HTR-8/SVneo (cell line): ENCODE results near the gene PARD3B.
A peak's percentile ranks its signal among the peaks of the same experiment; 100 is the strongest.

Experiments used
- DNase-seq: peaks from one replicate; pipeline ENCODE4 v3.0.0; 2011; ENCODE audit warnings: low spot score, mixed read lengths; ENCODE audit not compliant: insufficient read length
- FAIRE-seq: peaks from 2 replicates; lab custom pipeline; 2011; peaks lifted over from hg19 to GRCh38; lab: Jason Lieb, UNC

PARD3B gene

DNA sequence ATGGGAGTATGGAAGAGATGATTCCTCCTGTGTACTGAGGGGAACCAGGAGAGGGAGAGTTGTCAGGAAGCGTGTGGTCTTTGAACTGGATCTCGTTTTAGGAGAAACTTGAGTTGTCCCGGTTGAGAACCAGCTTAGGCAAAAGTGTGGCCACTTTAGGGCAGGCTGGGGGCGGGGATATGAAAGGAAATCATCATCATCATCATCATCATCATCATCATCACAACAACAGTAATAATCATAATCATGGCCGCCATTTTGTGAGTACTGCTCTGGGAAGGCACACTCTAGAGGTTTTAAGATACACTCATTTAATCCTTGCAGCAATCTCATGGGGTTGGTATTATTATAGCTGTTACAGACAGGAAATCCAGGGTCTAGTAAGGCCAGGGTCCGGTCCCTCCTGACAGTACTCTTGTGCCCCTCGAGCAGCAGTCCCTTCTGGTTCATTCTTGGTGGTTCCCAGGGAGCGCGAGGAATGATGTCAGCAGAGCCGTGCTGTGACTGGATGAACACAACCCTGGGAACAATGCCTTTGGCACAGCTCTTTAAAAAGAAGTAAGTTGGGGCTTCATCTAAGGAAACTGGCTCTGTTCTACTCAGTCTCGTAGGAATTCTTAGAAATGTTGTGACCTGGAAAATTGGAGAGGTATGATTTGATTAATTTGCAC, 33.8 kb downstream of the PARD3B start:
- FAIRE-seq, result peak; percentile 9
- DNase-seq, result no peak

DNA sequence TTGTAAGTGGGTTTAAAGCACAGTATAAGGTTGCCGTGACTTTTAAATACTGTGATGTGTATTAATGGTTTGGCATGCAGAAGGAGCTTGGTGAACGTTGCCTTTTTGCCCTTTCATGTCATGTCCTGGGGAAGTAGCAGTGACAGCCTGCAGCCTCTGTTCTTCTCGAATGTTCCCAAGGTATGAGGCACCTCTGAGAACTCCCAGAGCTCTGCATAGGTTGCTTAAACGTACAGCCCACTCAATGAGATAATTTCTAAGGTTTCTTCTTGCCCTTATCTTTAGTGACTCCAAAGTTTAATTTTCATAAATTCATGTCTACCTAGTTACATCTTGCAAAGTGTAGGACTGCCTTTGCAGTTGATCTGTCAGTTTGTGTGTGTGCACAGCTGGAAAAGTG, 36.7 kb downstream of the PARD3B start:
- no peak for FAIRE-seq

DNA sequence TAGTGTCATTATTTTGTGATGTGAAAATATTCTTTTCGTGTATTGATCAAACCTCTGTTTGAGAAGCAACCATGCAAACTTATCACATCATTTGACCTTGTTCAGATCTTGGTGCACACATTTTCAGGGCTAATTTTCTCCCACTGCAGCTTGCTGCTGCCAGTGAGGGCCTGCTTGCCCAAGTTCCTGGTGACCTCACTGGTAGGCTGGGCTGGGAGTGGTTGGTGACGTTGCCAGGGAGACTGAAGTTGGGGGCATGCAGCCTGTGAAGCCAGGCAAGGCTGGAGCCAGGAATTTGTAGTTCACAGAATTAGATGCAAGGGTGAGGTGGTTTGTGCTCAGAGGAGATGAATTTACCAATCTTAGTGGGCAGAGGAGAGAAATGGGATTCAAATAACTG, 38.5 kb downstream of the PARD3B start:
- FAIRE-seq, result no peak
- DNase-seq, result no peak

More for the DNA sequence above, 36.7 kb downstream of the PARD3B start:
- DNase-seq, result no peak

DNA sequence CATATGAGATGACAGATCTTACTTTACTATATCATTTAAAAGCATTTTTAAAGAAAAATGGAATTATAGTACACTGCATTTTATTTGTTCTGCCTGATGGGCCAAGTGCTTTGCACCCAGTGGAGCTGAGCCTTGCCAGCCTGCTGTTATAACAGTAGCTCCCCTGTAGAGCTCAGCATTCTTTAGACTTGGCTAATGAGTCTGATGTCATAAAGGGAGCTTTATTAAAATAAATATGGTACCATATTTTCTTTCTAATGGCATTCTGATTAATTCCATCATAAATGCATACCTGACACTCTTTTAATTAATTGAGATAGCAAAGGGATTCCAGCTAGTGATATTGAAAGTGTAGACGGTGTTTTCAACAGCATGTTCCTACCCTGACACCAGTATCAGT, 40.7 kb downstream of the PARD3B start:
- FAIRE-seq (no peak), DNase-seq (no peak)

DNA sequence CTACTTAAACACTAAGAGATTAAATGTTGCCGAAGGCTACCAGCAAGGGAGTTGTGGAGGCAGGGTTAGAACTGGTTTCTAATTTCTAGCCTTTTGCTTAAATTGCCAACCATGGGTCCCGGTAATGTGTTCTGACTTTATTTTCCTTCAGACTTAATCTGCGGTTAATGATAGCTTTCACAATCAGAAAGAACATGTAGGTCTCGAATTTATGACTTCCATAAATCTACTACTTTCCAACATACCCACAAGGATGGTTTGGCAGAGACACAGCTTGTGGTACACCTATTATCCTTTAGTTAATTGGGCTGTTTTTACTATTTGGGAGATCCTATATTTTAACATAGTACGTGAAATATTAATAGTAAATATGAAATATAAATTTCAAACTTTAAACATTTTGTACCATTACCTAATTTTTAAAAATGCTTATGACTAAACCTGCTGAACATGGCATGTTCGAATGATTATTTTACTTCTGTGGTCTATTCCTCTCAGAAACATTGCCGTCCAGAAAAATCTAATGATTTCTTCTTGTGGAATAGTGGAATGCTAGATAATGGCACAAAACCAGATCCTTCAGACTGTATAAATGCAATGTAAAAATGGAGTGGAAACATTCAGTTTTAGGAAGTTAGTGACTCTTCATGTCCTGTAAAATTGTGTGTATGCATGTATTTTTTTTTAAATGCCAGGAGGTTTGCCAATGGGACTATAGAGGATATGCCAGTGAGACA, 41.3 kb downstream of the PARD3B start:
- DNase-seq (no peak), FAIRE-seq (no peak)

DNA sequence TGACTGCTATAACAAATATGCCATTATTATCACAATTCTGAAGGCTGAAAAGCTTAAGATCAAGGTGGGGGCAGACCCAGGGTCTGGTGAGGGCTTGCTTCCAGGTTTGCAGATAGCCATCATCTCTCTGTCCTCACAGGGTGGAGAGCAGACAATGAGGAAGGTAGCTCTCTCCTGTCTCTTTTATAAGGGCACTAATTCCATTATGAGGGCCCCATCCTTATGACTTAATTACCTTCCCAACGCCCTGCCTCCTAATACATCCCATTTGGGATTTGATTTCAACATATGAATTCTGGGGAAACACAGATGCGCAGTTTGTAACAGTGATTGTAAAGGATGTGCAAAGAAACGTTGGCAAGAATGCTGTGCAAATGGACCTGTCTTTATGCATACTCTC, 44.8 kb downstream of the PARD3B start:
- FAIRE-seq, result no peak

DNA sequence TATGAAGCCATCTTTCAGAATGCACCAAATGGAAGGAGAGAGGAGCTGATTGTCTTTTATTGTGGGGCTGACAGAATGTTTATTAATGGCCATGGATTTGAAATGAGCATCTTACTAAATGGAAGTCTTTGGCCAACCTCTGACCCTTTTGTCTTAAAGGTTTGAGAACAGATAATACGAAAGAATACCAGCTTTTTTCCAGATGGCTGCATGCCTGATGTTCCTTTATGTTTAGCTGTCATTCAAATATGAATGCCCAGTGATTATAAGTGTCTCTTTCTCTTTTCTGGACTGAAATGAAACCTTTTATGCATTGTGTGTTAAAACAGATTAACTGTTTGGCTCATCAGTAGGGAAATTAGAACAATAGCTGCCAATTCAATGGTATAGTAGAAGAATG, 46.0 kb downstream of the PARD3B start:
- no peak for FAIRE-seq
- no peak for DNase-seq

More for the DNA sequence above, 44.8 kb downstream of the PARD3B start:
- DNase-seq, result no peak

DNA sequence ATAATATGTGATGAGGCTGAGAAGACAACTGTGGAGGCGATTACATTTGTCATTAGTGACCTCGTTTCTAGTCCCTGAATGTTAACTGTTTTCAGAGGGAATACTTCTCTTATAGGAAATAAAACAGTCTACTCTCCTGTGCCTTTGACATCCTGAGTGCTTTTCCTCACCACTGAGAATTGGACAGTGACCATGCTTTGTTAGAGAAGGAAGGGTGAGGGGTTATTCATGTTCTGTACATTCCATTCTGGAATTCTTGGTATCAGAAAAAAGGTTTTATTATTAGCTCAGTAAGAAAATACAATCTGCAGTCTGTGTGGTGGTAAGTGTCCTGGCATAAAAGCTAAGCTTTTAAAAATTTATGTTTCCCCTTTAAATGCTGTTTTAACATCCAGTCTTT, 58.8 kb downstream of the PARD3B start:
- no peak for DNase-seq
- FAIRE-seq, result no peak

DNA sequence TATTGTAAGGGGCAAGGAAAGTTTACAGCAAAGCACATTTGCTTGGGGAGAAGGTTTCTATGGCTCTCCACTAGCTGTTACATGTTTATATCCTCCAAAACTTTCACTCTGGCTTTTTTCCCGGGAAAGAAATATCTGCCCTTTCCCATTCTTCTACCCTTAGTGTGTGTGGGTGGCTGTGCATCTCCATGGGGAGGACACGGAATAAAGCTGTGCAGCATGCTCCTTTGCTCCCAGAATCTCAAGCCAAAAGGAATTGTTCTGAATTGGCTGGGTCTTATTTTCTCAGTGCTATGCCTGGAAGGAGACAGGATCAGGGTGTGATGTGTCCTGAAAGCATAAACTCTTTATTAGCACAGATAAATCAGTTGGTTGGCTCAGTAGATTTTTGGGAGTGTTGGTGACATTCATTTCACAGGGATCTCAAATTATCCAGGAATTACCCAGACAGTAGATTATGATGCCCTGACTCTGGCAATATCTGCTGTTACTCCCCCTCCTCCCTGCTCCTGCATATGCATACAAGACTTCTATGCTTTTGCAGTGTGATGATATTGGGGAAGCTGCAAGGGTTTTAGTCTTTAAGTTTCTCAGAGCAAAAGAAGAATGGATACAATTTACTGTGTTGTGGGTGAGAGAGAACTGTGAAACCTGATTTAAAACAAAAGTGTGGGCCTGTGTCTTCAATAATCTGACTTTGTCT, 63.1 kb downstream of the PARD3B start:
- no peak for FAIRE-seq
- no peak for DNase-seq

DNA sequence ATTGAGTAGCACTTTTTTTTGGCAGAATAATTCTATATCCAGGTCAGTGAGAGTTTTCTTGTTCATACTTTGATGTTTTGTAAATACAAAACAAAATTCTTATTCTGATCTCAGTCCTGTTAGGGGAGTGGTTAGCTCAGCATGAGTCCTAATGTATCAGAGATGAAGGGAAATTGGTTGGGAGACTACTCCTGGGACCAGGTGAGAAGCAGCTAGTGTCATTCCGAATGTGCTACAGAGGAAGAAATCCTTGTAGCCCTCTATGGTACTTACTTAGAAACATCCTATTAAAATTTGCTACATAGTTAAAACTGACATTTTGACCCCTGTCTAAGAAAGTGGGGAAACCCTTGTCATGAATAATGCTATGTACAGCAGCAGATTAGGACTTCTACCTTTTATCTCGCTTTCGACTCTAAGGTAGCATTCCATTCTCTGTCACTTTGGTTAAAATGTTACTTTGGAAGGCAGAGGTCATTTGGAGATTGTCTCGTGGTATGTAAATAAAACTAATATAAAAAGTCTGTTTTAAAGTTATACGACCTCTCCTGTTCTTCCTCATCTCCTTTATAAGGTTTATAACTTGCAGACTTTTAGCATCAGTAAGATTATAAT, 65.8 kb downstream of the PARD3B start:
- DNase-seq, result no peak
- no peak for FAIRE-seq

DNA sequence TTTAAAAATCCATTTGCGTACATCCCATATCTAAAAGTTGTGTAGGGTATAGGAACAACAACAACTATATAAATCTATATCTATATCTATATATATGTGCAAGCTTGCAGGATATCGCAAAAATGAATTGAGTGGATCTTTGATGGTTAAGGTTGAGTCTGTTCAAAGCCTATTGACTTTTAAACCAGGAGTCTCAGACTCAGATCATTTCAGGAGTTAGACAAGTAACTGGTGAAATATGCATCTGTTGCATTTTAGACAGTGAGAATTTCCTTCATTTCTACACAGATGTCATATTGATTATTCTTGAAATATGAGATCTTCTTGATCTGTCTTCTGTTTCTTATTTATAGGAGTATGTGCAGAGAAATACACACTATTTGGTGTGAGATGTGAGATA, 66.5 kb downstream of the PARD3B start:
- FAIRE-seq, result no peak
- no peak for DNase-seq

DNA sequence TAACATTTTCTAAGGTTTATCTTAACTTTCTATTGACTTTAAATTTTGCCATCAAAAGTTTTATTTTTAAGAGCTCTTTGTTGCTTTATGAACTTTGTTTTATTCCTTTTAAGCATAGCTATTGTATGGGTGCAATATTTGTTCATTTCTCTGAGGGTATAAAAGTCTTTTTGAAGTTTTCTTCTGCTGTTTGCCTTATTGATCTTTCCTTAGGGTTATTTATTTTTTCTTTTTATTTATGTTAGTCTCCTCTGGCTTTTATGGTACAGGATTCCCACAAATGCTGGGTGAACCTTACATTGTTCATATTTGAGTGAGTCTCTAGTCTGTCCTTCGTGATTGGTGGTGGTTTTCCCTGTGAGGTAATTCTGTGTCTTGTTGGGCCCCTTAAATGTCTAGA, 68.4 kb downstream of the PARD3B start:
- FAIRE-seq (no peak), DNase-seq (no peak)

DNA sequence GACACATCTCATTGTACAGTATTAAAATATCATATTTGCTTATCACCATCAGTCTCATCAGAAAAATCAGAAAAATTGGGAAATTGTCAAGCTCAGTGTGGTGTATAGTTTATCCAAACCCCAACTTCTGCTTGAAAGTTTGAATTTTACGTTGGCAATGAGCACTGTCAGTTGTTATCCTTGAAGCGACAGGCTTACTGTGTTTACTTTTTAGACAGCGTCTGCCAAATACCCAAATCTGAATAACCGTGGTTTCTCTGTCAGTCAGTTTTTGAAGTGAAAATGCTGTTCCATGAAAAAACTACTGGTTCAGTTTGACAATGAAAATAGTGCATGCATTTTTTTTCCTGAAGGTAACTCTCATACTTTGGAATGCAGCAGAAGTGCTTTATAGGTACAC, 70.2 kb downstream of the PARD3B start:
- FAIRE-seq (no peak), DNase-seq (no peak)

DNA sequence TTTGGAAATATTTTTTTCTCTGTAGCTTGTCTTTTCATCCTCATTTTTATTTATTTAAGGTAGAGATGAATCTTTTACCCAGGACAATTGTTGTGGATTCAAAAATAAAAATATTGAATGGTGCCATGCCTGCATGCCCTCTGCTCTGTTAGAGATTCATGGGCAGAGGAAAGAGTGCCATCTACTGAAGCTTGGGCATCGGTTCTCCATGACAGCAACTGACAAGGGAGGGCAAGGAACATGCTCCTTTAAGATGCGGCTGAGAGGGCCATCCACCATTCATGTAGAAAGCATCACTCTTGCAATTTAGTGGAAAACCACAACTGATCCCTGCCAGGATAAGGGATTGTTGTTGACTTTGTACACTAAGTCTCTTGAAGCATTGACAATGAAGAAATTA, 79.9 kb downstream of the PARD3B start:
- FAIRE-seq (no peak), DNase-seq (no peak)

DNA sequence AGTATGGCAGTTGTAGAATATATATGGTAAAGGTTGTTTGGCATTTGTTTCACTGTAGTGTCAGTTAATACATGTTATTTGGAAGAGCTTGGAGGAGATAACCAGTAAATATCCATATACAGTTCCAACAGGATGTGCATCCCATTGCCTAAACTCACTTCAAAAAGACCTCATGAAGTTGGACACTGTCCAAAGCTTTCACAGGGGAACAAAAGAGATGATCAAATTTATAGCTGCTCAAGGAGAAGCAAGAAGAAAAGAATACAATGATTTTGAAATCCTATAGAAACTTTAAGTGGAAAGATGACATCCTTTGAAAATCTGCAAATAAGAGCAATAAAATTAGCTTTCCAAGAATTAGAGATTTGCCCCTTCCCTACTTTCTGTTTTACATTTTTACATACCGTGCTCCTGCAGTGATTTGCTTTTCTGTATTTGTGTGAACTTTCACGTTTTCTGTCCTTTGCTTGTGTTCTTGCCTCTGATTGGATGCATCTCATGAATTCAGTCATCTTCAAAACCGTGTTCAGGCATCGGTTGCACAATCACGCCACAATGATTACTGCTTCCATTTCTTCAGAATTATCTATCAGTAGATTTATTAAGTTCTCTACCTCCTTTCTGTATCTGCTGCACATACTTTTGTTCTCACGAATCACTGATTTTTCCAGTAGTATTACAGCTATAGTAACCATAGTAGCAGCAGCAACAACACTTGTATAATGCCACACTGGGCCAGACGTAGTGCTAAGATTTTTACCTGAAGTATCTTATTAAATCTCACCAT, 83.8 kb downstream of the PARD3B start:
- no peak for DNase-seq
- no peak for FAIRE-seq

DNA sequence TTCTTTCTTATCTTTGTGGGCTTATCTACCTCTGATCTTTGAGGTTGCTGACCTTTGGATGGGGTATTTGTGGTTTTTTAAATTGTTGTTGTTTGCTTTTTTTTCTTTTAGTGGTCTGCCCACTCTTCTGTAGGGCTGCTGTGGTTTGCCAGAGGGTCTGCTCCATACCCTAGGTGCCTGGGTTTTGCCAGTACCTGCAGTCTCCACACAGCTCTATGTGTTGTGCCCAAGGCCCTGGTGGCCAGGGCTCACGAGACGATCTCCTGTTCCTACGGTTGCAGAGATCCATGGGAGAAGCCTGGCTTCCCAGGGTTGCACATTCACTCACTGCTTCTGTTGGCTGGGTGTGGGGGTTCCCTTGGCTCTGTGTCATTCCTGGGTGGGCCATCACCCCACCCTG, 87.1 kb downstream of the PARD3B start:
- FAIRE-seq, result no peak

DNA sequence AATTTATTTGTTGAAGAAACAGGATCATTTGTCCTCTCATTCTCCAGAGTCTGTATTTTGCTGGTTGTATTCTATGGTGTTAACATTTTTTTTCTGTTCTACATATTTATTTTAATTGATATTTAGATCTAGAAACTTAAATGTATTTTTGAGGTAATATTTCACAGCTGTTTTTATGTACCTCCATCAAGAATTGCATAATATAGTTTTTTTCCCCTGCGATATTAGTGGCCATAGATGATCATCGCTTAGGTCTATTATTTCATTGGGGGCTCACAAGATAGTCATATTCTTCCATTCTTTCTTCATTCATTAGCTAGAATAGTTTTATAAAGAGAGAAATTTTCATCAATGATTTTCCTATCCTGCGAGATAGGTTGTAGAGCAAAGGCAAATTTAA, 89.3 kb downstream of the PARD3B start:
- no peak for DNase-seq
- no peak for FAIRE-seq

More for the DNA sequence above, 87.1 kb downstream of the PARD3B start:
- DNase-seq, result no peak

DNA sequence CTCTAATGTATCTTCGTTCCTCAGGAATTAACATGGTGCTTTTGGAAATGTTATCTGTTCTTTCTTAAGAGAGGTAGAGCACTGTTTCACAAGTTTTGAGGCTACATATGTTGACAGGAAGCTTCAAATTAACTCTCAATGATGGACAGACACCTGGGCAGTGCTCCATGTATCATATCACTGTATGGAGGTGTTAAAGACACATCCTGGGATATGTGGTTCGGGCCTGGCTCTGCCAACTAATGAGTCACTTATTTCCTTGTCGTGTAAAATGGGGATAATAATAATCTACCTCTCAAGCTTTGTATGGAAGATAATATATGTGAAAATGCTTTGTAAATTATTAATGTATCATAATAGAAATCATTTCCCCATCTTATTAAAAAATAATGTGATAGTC, 90.2 kb downstream of the PARD3B start:
- no peak for FAIRE-seq

DNA sequence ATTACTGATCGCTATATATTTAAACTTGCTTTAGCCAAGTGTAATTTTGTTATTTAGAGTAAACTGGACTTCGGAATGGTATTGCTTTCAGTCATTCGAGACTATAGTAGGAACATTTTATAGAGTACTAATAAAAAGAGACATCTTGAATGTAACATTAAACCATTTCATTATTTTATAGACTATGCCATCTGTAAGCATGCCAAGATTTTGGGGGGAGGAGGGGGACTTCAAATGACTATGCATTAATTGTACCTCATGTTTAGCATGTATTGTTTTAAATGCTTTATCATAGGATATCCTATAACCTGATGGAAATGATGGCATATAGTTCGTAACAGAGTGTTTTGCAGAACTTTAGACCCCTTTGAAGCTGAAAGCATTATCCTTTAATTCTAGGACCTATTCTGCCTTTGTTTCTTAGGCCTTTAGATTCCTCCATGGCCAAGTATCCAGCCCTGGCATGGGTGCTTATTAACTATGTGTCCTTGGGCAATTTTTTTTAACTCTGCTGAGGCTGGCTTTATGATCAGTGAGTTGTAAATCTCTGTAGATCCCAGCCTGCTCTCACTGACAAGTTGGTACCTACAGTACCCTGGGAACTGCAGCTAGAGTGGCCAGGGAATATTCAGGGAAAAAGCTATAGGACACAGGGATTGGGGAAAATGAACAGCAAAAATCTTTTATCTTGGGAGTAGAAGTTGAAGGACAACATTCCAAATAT, 93.4 kb downstream of the PARD3B start:
- FAIRE-seq, result no peak

More for the DNA sequence above, 90.2 kb downstream of the PARD3B start:
- no peak for DNase-seq

More for the DNA sequence above, 93.4 kb downstream of the PARD3B start:
- no peak for DNase-seq
